ENCODE results near the gene CADM1.

- TF ChIP-seq POLR2A (IDR thresholded peaks at IDR 0.05; ENCODE audit: low read depth, low read length) = no peak
- TF ChIP-seq, protein P1, sequence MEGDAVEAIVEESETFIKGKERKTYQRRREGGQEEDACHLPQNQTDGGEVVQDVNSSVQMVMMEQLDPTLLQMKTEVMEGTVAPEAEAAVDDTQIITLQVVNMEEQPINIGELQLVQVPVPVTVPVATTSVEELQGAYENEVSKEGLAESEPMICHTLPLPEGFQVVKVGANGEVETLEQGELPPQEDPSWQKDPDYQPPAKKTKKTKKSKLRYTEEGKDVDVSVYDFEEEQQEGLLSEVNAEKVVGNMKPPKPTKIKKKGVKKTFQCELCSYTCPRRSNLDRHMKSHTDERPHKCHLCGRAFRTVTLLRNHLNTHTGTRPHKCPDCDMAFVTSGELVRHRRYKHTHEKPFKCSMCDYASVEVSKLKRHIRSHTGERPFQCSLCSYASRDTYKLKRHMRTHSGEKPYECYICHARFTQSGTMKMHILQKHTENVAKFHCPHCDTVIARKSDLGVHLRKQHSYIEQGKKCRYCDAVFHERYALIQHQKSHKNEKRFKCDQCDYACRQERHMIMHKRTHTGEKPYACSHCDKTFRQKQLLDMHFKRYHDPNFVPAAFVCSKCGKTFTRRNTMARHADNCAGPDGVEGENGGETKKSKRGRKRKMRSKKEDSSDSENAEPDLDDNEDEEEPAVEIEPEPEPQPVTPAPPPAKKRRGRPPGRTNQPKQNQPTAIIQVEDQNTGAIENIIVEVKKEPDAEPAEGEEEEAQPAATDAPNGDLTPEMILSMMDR (IDR thresholded peaks at IDR 0.05; ENCODE audit: extremely low read depth in 1 of 2, insufficient read depth in 1 of 2, low read depth in 1 of 2, low read length in 2 of 2) = no peak
- no peak for TF ChIP-seq EZH2 (IDR thresholded peaks at IDR 0.05; ENCODE audit: borderline replicate concordance, low read depth, low read length, severe bottlenecking)
- no peak for TF ChIP-seq POLR2AphosphoS5 (IDR thresholded peaks at IDR 0.05; ENCODE audit: insufficient read depth, low read depth, low read length)
Measured at GRCh38 chr11:115155320-115155719, 348.9 kb downstream of the CADM1 start.
